IMR-90 (cell line): Measurements from ENCODE around the gene RGPD3. TPM values are rescaled to one million over a fixed set of nuclear protein-coding genes. Genes with fewer than 3 reads are reported as not detected.

Experiments
- ATAC-seq: fragments of 200-7000 bp; cut with Tn5 transposase; 2 replicates; pipeline ENCODE4 v1.9.1; 2020; ENCODE audit warnings: low read depth, mild to moderate bottlenecking, moderate library complexity
- BruUV-seq: library from RNA; stranded (reverse); fragments of 400-500 nt; replicated peaks from 2 replicates; lab custom pipeline; 2021; lab: Mats Ljungman, UMichigan
- CTCF ChIA-PET: fragments of 300-600 bp; formaldehyde crosslinking; extraction: SDS; loops from one replicate; lab custom pipeline; 2021; ENCODE audit warnings: antibody characterized with exemption; lab: Yijun Ruan, JAX
- POLR2A ChIA-PET: fragments of 300-600 bp; sonication (Branson Sonifier 250); formaldehyde crosslinking; loops from one replicate; lab custom pipeline; 2022; ENCODE audit warnings: antibody characterized with exemption; ENCODE audit not compliant: unreplicated experiment; lab: Charles Lee
- DNase-seq: peaks from one replicate; pipeline ENCODE4 v3.0.0; 2013
- H2AFZ ChIP-seq: replicated peaks from 2 replicates; pipeline ENCODE3; 2013; ENCODE audit warnings: low read length, mild to moderate bottlenecking; ENCODE audit not compliant: poor library complexity
- H2AK5ac ChIP-seq: 2 replicates; pipeline ENCODE4 v1.6.1; 2013; ENCODE audit warnings: low read depth, low read length, inconsistent platforms
- H2AK9ac ChIP-seq: replicated peaks from 2 replicates; pipeline ENCODE3; 2013; ENCODE audit warnings: mild to moderate bottlenecking, low read depth, low read length, moderate library complexity; ENCODE audit not compliant: poor library complexity
- H2BK120ac ChIP-seq: 2 replicates; pipeline ENCODE4 v1.6.1; 2013; ENCODE audit warnings: low read depth, low read length, inconsistent platforms
- H2BK15ac ChIP-seq: 3 replicates; pipeline ENCODE4 v1.6.1; 2013; ENCODE audit warnings: low read depth, low read length, inconsistent platforms
- H2BK20ac ChIP-seq: 2 replicates; pipeline ENCODE4 v1.6.1; 2013; ENCODE audit warnings: low read depth, mild to moderate bottlenecking, inconsistent platforms, low read length, moderate library complexity
- H2BK5ac ChIP-seq: 2 replicates; pipeline ENCODE4 v1.6.1; 2013; ENCODE audit warnings: mild to moderate bottlenecking, low read depth, low read length, inconsistent platforms; ENCODE audit not compliant: poor library complexity, severe bottlenecking
- H3K14ac ChIP-seq: replicated peaks from 2 replicates; pipeline ENCODE4 v1.6.1; 2013; ENCODE audit warnings: low read depth, low read length, inconsistent platforms
- H3K18ac ChIP-seq: 2 replicates; pipeline ENCODE4 v1.6.1; 2013; ENCODE audit warnings: low read depth, low read length, control low read depth
- H3K23ac ChIP-seq: 2 replicates; pipeline ENCODE4 v1.6.1; 2013; ENCODE audit warnings: low read depth, low read length, inconsistent platforms
- H3K27ac ChIP-seq: 2 replicates; pipeline ENCODE4 v1.5.1; 2013; ENCODE audit warnings: mild to moderate bottlenecking, control low read depth, low read length; ENCODE audit not compliant: insufficient read depth
- H3K27me3 ChIP-seq: 2 replicates; pipeline ENCODE4 v1.6.1; 2013; ENCODE audit warnings: low read length; ENCODE audit not compliant: control insufficient read depth, insufficient read depth
- H3K36me3 ChIP-seq: 2 replicates; pipeline ENCODE4 v1.6.1; 2013; ENCODE audit warnings: low read length, mixed read lengths; ENCODE audit not compliant: control insufficient read depth, insufficient read depth
- H3K4ac ChIP-seq: 2 replicates; pipeline ENCODE4 v1.6.1; 2013; ENCODE audit warnings: low read depth, low read length, inconsistent platforms
- H3K4me1 ChIP-seq: 2 replicates; pipeline ENCODE4 v1.6.1; 2013; ENCODE audit warnings: low read length, mixed read lengths; ENCODE audit not compliant: control insufficient read depth, insufficient read depth
- H3K4me2 ChIP-seq: 2 replicates; pipeline ENCODE4 v1.6.1; 2013; ENCODE audit warnings: low read depth, mild to moderate bottlenecking, control low read depth, low read length, moderate library complexity
- H3K4me3 ChIP-seq: 2 replicates; pipeline ENCODE4 v1.5.1; 2013; ENCODE audit warnings: low read depth, mild to moderate bottlenecking, control low read depth, low read length, moderate library complexity; ENCODE audit not compliant: insufficient read depth
- H3K56ac ChIP-seq: 2 replicates; pipeline ENCODE4 v1.6.1; 2013; ENCODE audit warnings: low read length, inconsistent platforms; ENCODE audit not compliant: insufficient read depth; ENCODE audit errors: extremely low read depth
- H3K79me1 ChIP-seq, 2 experiments: 2 replicates each; pipeline ENCODE4 v1.6.1; 2013; ENCODE audit warnings: low read length in 2 of 2, inconsistent platforms in 1 of 2, low read depth in 1 of 2
- H3K9ac ChIP-seq: 2 replicates; pipeline ENCODE4 v1.6.1; 2013; ENCODE audit warnings: low read depth, low read length, control low read depth
- H3K9me1 ChIP-seq: 2 replicates; pipeline ENCODE4 v1.6.1; 2013; ENCODE audit warnings: low read length, inconsistent platforms; ENCODE audit not compliant: insufficient read depth
- H3K9me3 ChIP-seq: 2 replicates; pipeline ENCODE4 v1.6.1; 2013; ENCODE audit warnings: low read length; ENCODE audit not compliant: control insufficient read depth, insufficient read depth
- H4K20me1 ChIP-seq: 2 replicates; pipeline ENCODE4 v1.6.1; 2013; ENCODE audit warnings: low read length, inconsistent platforms; ENCODE audit not compliant: insufficient read depth
- H4K5ac ChIP-seq: 2 replicates; pipeline ENCODE4 v1.6.1; 2013; ENCODE audit warnings: mild to moderate bottlenecking, low read depth, low read length, control low read depth
- H4K8ac ChIP-seq, 2 experiments: 2 replicates each; pipeline ENCODE4 v1.6.1; 2013; ENCODE audit warnings: low read depth in 2 of 2, low read length in 2 of 2, control low read depth in 1 of 2, inconsistent platforms in 1 of 2
- H4K91ac ChIP-seq: 2 replicates; pipeline ENCODE4 v1.6.1; 2013; ENCODE audit warnings: low read depth, low read length, inconsistent platforms; ENCODE audit not compliant: insufficient read depth
- BHLHE40 ChIP-seq: fragments of 150-350 bp; IDR thresholded peaks from 2 replicates; pipeline ENCODE4 v1.6.1; 2016; ENCODE audit warnings: mild to moderate bottlenecking, low read depth, low read length
- CEBPB ChIP-seq: IDR thresholded peaks from 2 replicates; pipeline ENCODE4 v1.6.1; 2012; ENCODE audit warnings: low read depth, low read length, improper control_type of control experiment
- CHD1 ChIP-seq: IDR thresholded peaks from 2 replicates; pipeline ENCODE4 v1.6.1; 2012; ENCODE audit warnings: low read depth, low read length, improper control_type of control experiment
- FOS ChIP-seq: fragments of 150-350 bp; IDR thresholded peaks from 2 replicates; pipeline ENCODE4 v1.6.1; 2016; ENCODE audit warnings: low read depth, low read length
- MAFK ChIP-seq: IDR thresholded peaks from 2 replicates; pipeline ENCODE4 v1.6.1; 2012; ENCODE audit warnings: low read depth, low read length, improper control_type of control experiment
- MAZ ChIP-seq: IDR thresholded peaks from 2 replicates; pipeline ENCODE4 v1.6.1; 2012; ENCODE audit warnings: low read depth, mild to moderate bottlenecking, low read length, improper control_type of control experiment, moderate library complexity, borderline replicate concordance
- NFE2L2 ChIP-seq: fragments of 150-350 bp; IDR thresholded peaks from 2 replicates; pipeline ENCODE4 v1.6.1; 2016; ENCODE audit warnings: low read depth, mild to moderate bottlenecking, low read length
- POLR2A ChIP-seq: IDR thresholded peaks from 2 replicates; pipeline ENCODE4 v1.6.1; 2012; ENCODE audit warnings: mild to moderate bottlenecking, low read depth, low read length
- RAD21 ChIP-seq: IDR thresholded peaks from 2 replicates; pipeline ENCODE4 v1.6.1; 2012; ENCODE audit warnings: low read length, improper control_type of control experiment
- RCOR1 ChIP-seq: IDR thresholded peaks from 2 replicates; pipeline ENCODE4 v1.6.1; 2012; ENCODE audit warnings: mild to moderate bottlenecking, low read length, improper control_type of control experiment; ENCODE audit not compliant: insufficient replicate concordance
- RFX5 ChIP-seq: IDR thresholded peaks from 2 replicates; pipeline ENCODE4 v1.8.0; 2012; ENCODE audit warnings: low read depth, mild to moderate bottlenecking, low read length, moderate library complexity
- WGBS, 2 experiments: methylation state at CpG; one replicate each; pipeline versions ENCODE4 v1.1.5 to v1.1.7; 2013; ENCODE audit warnings: missing lambda C conversion rate in 2 of 2; ENCODE audit not compliant: insufficient read length in 1 of 2; ENCODE audit errors: extremely low coverage in 2 of 2; 5-methylcytosine and 5-hydroxymethylcytosine counted together
- dilution Hi-C: fragments of 300-500 bp; cut with HindIII; formaldehyde crosslinking; loops from one replicate; pipeline ENCODE4 v1.14.3; 2018; ENCODE audit warnings: low sequenced_read_pairs; ENCODE audit not compliant: unreplicated experiment
- in situ Hi-C: fragments of 300-500 bp; cut with MboI; formaldehyde crosslinking; loops from 3 replicates; pipeline ENCODE4 v1.14.3; 2019; ENCODE audit warnings: low sequenced_read_pairs, inconsistent platforms, mixed read lengths
- intact Hi-C: fragments of 100-400 bp; cut with micrococcal nuclease; formaldehyde crosslinking; loops from 2 replicates; pipeline ENCODE4 v1.10.0; 2022
- polyA plus RNA-seq, 3 experiments: library from polyadenylated mRNA; depleted of rRNA; stranded (reverse); fragments of >200 nt; gene quantifications; 2 replicates each; pipeline ENCODE4 v1.2.3, GENCODE V29; 2012; ENCODE audit warnings: low replicate concordance in 1 of 3
- total RNA-seq: library from RNA; depleted of rRNA; stranded (reverse); fragments of >200 nt; gene quantifications from 2 replicates; pipeline ENCODE4 v1.2.3, GENCODE V29; 2012
- TF ChIP-seq, protein P1 (sequence below): fragments of 150-350 bp; IDR thresholded peaks from 2 replicates; pipeline ENCODE4 v1.6.1; 2016; ENCODE audit warnings: low read depth, mild to moderate bottlenecking, low read length, moderate library complexity, borderline replicate concordance
- TF ChIP-seq, protein P2 (sequence below): fragments of 150-350 bp; IDR thresholded peaks from 2 replicates; pipeline ENCODE4 v1.6.1; 2017; ENCODE audit warnings: mild to moderate bottlenecking, antibody characterized with exemption, low read length, low read depth
- TF ChIP-seq, protein P3 (sequence below): conservative IDR thresholded peaks from 2 replicates; pipeline ENCODE4 v1.5.1; 2012; ENCODE audit warnings: mild to moderate bottlenecking, low read depth, low read length, improper control_type of control experiment

Gene RGPD3
- total and polyA plus RNA-seq, 2 of the 4 experiments (the other 2 are of a cell fraction): 0.07 to 0.18 TPM

DNA sequence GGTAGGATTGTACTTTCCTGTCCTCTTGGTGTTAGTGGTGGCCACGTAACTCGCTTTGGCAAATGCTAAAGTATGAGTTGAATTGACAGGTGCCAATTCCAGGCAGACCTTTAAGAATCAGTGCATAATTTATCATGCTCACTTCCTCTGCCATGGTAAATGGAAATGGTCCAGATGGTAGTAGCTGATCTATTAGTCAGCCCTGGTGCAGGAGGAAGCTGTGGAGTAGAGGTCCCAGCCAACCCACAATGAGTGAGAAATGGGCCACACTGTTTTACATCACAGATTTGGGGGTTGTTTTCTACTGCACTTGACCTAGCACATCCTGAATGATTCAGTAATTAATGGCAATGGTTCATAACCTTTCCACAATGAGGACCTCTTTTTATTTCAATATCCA, 104.4 kb downstream of the RGPD3 start:
- no peak overlapping the region for H4K91ac ChIP-seq
- no peak overlapping the region for H3K14ac ChIP-seq
- no peaks in the 10 kb centered on the region for H3K9me1 ChIP-seq
- TF ChIP-seq RCOR1: no peak
- TF ChIP-seq MAFK: no peak
- no peak for TF ChIP-seq RFX5
- no peak for TF ChIP-seq RAD21
- TF ChIP-seq POLR2A: no peak
- TF ChIP-seq, protein P1, sequence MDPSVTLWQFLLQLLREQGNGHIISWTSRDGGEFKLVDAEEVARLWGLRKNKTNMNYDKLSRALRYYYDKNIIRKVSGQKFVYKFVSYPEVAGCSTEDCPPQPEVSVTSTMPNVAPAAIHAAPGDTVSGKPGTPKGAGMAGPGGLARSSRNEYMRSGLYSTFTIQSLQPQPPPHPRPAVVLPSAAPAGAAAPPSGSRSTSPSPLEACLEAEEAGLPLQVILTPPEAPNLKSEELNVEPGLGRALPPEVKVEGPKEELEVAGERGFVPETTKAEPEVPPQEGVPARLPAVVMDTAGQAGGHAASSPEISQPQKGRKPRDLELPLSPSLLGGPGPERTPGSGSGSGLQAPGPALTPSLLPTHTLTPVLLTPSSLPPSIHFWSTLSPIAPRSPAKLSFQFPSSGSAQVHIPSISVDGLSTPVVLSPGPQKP: no peak
- no peak for TF ChIP-seq MAZ
- no peak for TF ChIP-seq FOS
- no peak for TF ChIP-seq BHLHE40
- no peak for TF ChIP-seq CHD1
- TF ChIP-seq, protein P2, sequence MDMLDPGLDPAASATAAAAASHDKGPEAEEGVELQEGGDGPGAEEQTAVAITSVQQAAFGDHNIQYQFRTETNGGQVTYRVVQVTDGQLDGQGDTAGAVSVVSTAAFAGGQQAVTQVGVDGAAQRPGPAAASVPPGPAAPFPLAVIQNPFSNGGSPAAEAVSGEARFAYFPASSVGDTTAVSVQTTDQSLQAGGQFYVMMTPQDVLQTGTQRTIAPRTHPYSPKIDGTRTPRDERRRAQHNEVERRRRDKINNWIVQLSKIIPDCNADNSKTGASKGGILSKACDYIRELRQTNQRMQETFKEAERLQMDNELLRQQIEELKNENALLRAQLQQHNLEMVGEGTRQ: no peak
- TF ChIP-seq NFE2L2: no peak
- TF ChIP-seq, protein P3, sequence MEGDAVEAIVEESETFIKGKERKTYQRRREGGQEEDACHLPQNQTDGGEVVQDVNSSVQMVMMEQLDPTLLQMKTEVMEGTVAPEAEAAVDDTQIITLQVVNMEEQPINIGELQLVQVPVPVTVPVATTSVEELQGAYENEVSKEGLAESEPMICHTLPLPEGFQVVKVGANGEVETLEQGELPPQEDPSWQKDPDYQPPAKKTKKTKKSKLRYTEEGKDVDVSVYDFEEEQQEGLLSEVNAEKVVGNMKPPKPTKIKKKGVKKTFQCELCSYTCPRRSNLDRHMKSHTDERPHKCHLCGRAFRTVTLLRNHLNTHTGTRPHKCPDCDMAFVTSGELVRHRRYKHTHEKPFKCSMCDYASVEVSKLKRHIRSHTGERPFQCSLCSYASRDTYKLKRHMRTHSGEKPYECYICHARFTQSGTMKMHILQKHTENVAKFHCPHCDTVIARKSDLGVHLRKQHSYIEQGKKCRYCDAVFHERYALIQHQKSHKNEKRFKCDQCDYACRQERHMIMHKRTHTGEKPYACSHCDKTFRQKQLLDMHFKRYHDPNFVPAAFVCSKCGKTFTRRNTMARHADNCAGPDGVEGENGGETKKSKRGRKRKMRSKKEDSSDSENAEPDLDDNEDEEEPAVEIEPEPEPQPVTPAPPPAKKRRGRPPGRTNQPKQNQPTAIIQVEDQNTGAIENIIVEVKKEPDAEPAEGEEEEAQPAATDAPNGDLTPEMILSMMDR: no peak
- no peak for TF ChIP-seq CEBPB
- H3K56ac ChIP-seq: no peak overlapping the region
- H2AK9ac ChIP-seq: no peak overlapping the region
- ATAC-seq: no peak
- no peak overlapping the region for H2BK5ac ChIP-seq
- no peak overlapping the region for H2BK15ac ChIP-seq
- H3K4me2 ChIP-seq: no peak overlapping the region
- no peaks in the 10 kb centered on the region for H3K4me1 ChIP-seq
- dilution Hi-C loops: no loop called here
- in situ Hi-C loops: no loop called here
- H3K9ac ChIP-seq: no peak overlapping the region
- CTCF ChIA-PET: no interaction called here
- BruUV-seq: no TSS peak
- H4K5ac ChIP-seq: no peak overlapping the region
- no peak overlapping the region for H3K4ac ChIP-seq
- no peak overlapping the region for H3K27ac ChIP-seq
- H3K27me3 ChIP-seq: no peaks in the 10 kb centered on the region
- H4K8ac ChIP-seq: no peak overlapping the region
- no peaks in the 10 kb centered on the region for H4K20me1 ChIP-seq
- H3K36me3 ChIP-seq: no peaks in the 10 kb centered on the region
- no peaks in the 10 kb centered on the region for H3K9me3 ChIP-seq
- no peak overlapping the region for H3K23ac ChIP-seq
- intact Hi-C loops: no loop called here
- POLR2A ChIA-PET: no interaction called here
- DNase-seq: no peak
- no peak overlapping the region for H3K4me3 ChIP-seq
- H3K79me1 ChIP-seq: no peaks in the 10 kb centered on the region
- H2BK120ac ChIP-seq: no peak overlapping the region
- no peak overlapping the region for H2AFZ ChIP-seq
- no CpG with 5 or more reads among the region's 2 CpGs for WGBS, 2 experiments
- no peak overlapping the region for H2BK20ac ChIP-seq
- no peak overlapping the region for H3K18ac ChIP-seq
- H2AK5ac ChIP-seq: no peak overlapping the region
